Heart left ventricle (tissue), 13 donors: Measurements from ENCODE around the gene GRIP2.

Source experiments
- CTCF ChIP-seq, 12 donors: fragments of 200-600 bp; sonication (generic) in 4 of 12; IDR thresholded peaks; one replicate each; pipeline versions ENCODE4 v1.5.0 to v1.8.0; 2018 to 2022; ENCODE audit warnings: antibody characterized with exemption in 12 of 12, mild to moderate bottlenecking in 5 of 12
- POLR2A ChIP-seq, 2 donors: fragments of 450-650 bp; IDR thresholded peaks; one replicate each; pipeline ENCODE4 v1.6.1; 2017; ENCODE audit warnings: antibody characterized with exemption in 2 of 2, mild to moderate bottlenecking in 2 of 2, moderate library complexity in 2 of 2
- donor health status: ischemic (EF 13 %, LVEDD 7.1; RV severe dilation, severe dysfunction).
- donor health status: DM: no; HTN: yes; CAD: no.
- donor health status: DM: no; HTN: no; CAD: no.
- donor health status: ischemic (EF 25% LVEDD 6.9; RV normal size, moderate dysfunction).
- donor health status: ischemic (EF 25% LVEDD 5.7; RV mildly dilated, moderate dysfunction).
- donor health status: ischemic (EF 35%, LVEDD 5.7; RV mildly dilated, moderate dysfunction).
- donor health status: nonischemic (EF 11% LVEDD 7.7; RV severe dilation, severe dysfunction).
- donor health status: DM: yes; HTN: yes; CAD: no.
- donor health status: PGD.
- donor health status: ischemic (EF 29% LVEDD 5.4; RV normal size, mild dysfunction).
- donor health status: nonischemic (EF 23%, LVEDD 6.1; RV moderate dilation, normal function).

- TF ChIP-seq CTCF (IDR thresholded peaks at IDR 0.05): no peak
- no peak for TF ChIP-seq POLR2A (IDR thresholded peaks at IDR 0.05)
These were observed 100.5 kb downstream of the GRIP2 start for GRCh38 chr3:14439501-14440167.
